Mononuclear cell (primary cell): ENCODE data around the gene FAM222A. TPM values are rescaled to one million over a fixed set of nuclear protein-coding genes. Genes with fewer than 3 reads are reported as not detected.

ENCODE experiments used
- H3K27me3 ChIP-seq: 2 replicates; pipeline ENCODE4 v1.6.0; 2011; ENCODE audit warnings: low read length, control low read depth; ENCODE audit not compliant: insufficient read depth
- H3K4me1 ChIP-seq: 2 replicates; pipeline ENCODE4 v1.5.1; 2011; ENCODE audit warnings: mild to moderate bottlenecking, low read length, control low read depth; ENCODE audit not compliant: insufficient read depth
- H3K4me3 ChIP-seq: 2 replicates; pipeline ENCODE4 v1.5.1; 2011; ENCODE audit warnings: mild to moderate bottlenecking, low read length, moderate library complexity
- H3K9me3 ChIP-seq: 2 replicates; pipeline ENCODE4 v1.5.1; 2011; ENCODE audit warnings: low read depth, mild to moderate bottlenecking, control low read depth, low read length
- total RNA-seq: library from RNA; depleted of rRNA; stranded (reverse); fragments of >200 nt; gene quantifications from one replicate; pipeline ENCODE4 v1.2.3, GENCODE V29; 2012

Gene FAM222A
- total RNA-seq, result 1.0 TPM

- Histone ChIP-seq H3K4me3 (peak within 1 kb of the TSS; percentile 33), H3K27me3 (peaks cover 45% of the 10 kb centered on the region), H3K4me1 (peaks cover 8% of the 10 kb centered on the region), H3K9me3 (no peaks in the 10 kb centered on the region)
Observed at GRCh38 chr12:109713187-109714070, at the start of gene FAM222A. Gene FAM222A, plus strand, starts transcription at chr12:109713825. Its CDS starts 30,322 bp downstream, at chr12:109744147.

GRCh38 chr12:109664402-109664801 lies 49.2 kb upstream of the FAM222A start:
- Histone ChIP-seq H3K4me1 (no peaks in the 10 kb centered on the region), H3K4me3 (no peak overlapping the region), H3K27me3 (no peaks in the 10 kb centered on the region), H3K9me3 (no peaks in the 10 kb centered on the region)

GRCh38 chr12:109666068-109666467 lies 47.6 kb upstream of the FAM222A start:
- no peaks in the 10 kb centered on the region for H3K27me3 ChIP-seq
- no peaks in the 10 kb centered on the region for H3K9me3 ChIP-seq
- H3K4me1 ChIP-seq, result no peaks in the 10 kb centered on the region
- H3K4me3 ChIP-seq, result no peak overlapping the region

- H3K4me3 ChIP-seq, result no peak overlapping the region
- H3K9me3 ChIP-seq, result no peaks in the 10 kb centered on the region
- H3K4me1 ChIP-seq, result no peaks in the 10 kb centered on the region
- no peaks in the 10 kb centered on the region for H3K27me3 ChIP-seq
Observed at GRCh38 chr12:109670731-109671130, 42.9 kb upstream of the FAM222A start.

GRCh38 chr12:109671502-109671901 lies 42.1 kb upstream of the FAM222A start:
- no peaks in the 10 kb centered on the region for H3K9me3 ChIP-seq
- H3K27me3 ChIP-seq, result no peaks in the 10 kb centered on the region
- no peak overlapping the region for H3K4me3 ChIP-seq
- no peaks in the 10 kb centered on the region for H3K4me1 ChIP-seq

GRCh38 chr12:109673379-109673778 lies 40.2 kb upstream of the FAM222A start:
- Histone ChIP-seq H3K27me3 (no peaks in the 10 kb centered on the region), H3K4me3 (no peak overlapping the region), H3K4me1 (no peaks in the 10 kb centered on the region), H3K9me3 (no peaks in the 10 kb centered on the region)

GRCh38 chr12:109673884-109674283 lies 39.7 kb upstream of the FAM222A start:
- no peaks in the 10 kb centered on the region for H3K4me1 ChIP-seq
- no peaks in the 10 kb centered on the region for H3K27me3 ChIP-seq
- H3K9me3 ChIP-seq, result no peaks in the 10 kb centered on the region
- H3K4me3 ChIP-seq, result no peak overlapping the region

- Histone ChIP-seq H3K4me3 (no peak overlapping the region), H3K9me3 (no peaks in the 10 kb centered on the region), H3K27me3 (no peaks in the 10 kb centered on the region), H3K4me1 (no peaks in the 10 kb centered on the region)
Observed at GRCh38 chr12:109675411-109675810, 38.2 kb upstream of the FAM222A start.

- H3K4me3 ChIP-seq, result no peak overlapping the region
- H3K27me3 ChIP-seq, result no peaks in the 10 kb centered on the region
- H3K4me1 ChIP-seq, result no peaks in the 10 kb centered on the region
- no peaks in the 10 kb centered on the region for H3K9me3 ChIP-seq
Observed at GRCh38 chr12:109677279-109677691, 36.3 kb upstream of the FAM222A start.

- Histone ChIP-seq H3K9me3 (no peaks in the 10 kb centered on the region), H3K4me3 (no peak overlapping the region), H3K27me3 (no peaks in the 10 kb centered on the region), H3K4me1 (no peaks in the 10 kb centered on the region)
Observed at GRCh38 chr12:109678719-109679118, 34.9 kb upstream of the FAM222A start.

- Histone ChIP-seq H3K27me3 (no peaks in the 10 kb centered on the region), H3K9me3 (no peaks in the 10 kb centered on the region), H3K4me3 (no peak overlapping the region), H3K4me1 (no peaks in the 10 kb centered on the region)
Observed at GRCh38 chr12:109679501-109680263, 33.9 kb upstream of the FAM222A start.

GRCh38 chr12:109680264-109681005 lies 33.2 kb upstream of the FAM222A start:
- Histone ChIP-seq H3K9me3 (no peaks in the 10 kb centered on the region), H3K4me3 (no peak overlapping the region), H3K4me1 (no peaks in the 10 kb centered on the region), H3K27me3 (no peaks in the 10 kb centered on the region)

- H3K4me1 ChIP-seq, result no peaks in the 10 kb centered on the region
- no peaks in the 10 kb centered on the region for H3K27me3 ChIP-seq
- H3K4me3 ChIP-seq, result no peak overlapping the region
- no peaks in the 10 kb centered on the region for H3K9me3 ChIP-seq
Observed at GRCh38 chr12:109681986-109682707, 31.5 kb upstream of the FAM222A start.

GRCh38 chr12:109682708-109683060 lies 30.9 kb upstream of the FAM222A start:
- Histone ChIP-seq H3K9me3 (no peaks in the 10 kb centered on the region), H3K4me3 (no peak overlapping the region), H3K27me3 (no peaks in the 10 kb centered on the region), H3K4me1 (no peaks in the 10 kb centered on the region)
